Measurements from ENCODE around the gene EYS. TPM values are rescaled to one million over a fixed set of nuclear protein-coding genes. Genes with fewer than 3 reads are reported as not detected.

The EYS gene
- total and polyA plus RNA-seq, 9 of the 15 experiments (the other 6 are each of a cell fraction or from before 2014, with no cell fraction given) = 0.03 to 0.36 (median 0.10) TPM; not detected in 2

GRCh38 chr6:63968650-63969049 is 1738.4 kb downstream of the EYS start:
- no peaks in the 10 kb centered on the region for H4K20me1 ChIP-seq (replicated peaks; ENCODE audit: control insufficient read depth, insufficient read depth, low read length)
- ATAC-seq = no peak
- intact Hi-C loops (cut with micrococcal nuclease) = no loop called here
- H3K4me1 ChIP-seq (replicated peaks in 1 of 2; ENCODE audit: control insufficient read depth in 2 of 2, insufficient read depth in 2 of 2, low read length in 2 of 2) = no peaks in the 10 kb centered on the region
- no peak overlapping the region for H3K4me2 ChIP-seq (ENCODE audit: insufficient read depth, low read length)
- in situ Hi-C loops (cut with MboI) = no loop called here
- H3K27ac ChIP-seq (ENCODE audit: extremely low read depth, low read depth, low read length) = no peak overlapping the region
- no peak for FAIRE-seq
- WGBS (ENCODE audit: insufficient coverage, low coverage, missing lambda C conversion rate) = 0% methylated on average over 2 of the region's 2 CpGs
- H3K27me3 ChIP-seq (ENCODE audit: control insufficient read depth in 2 of 2, insufficient read depth in 2 of 2, low read length in 2 of 2) = no peaks in the 10 kb centered on the region
- no peak for TF ChIP-seq NFIX (CRISPR knock-in tag; IDR thresholded peaks at IDR 0.05; ENCODE audit: low read depth)
- H3K9me1 ChIP-seq (ENCODE audit: control insufficient read depth, insufficient read depth, low read length) = no peaks in the 10 kb centered on the region
- DNase-seq (ENCODE audit: extremely low read depth in 1 of 4, low spot score in 3 of 4) = no peak
- CTCF ChIA-PET (ENCODE audit: low intra/inter-chr PET ratio) = no interaction called here
- no peaks in the 10 kb centered on the region for H3K9me3 ChIP-seq (replicated peaks; ENCODE audit: control insufficient read depth, insufficient read depth, low read depth, low read length)
- no peak overlapping the region for H3K9ac ChIP-seq (ENCODE audit: insufficient read depth in 1 of 2, low read depth in 2 of 2, low read length in 2 of 2)
- no peak overlapping the region for H2AFZ ChIP-seq (ENCODE audit: low read depth, low read length)
- H3K79me2 ChIP-seq (ENCODE audit: control insufficient read depth, insufficient read depth, low read length) = no peaks in the 10 kb centered on the region
- no TSS peak for BruUV-seq (replicated peaks)
- H3K36me3 ChIP-seq (ENCODE audit: control insufficient read depth, insufficient read depth, low read length) = no peaks in the 10 kb centered on the region
- H3K4me3 ChIP-seq = no peak overlapping the region
- POLR2A ChIA-PET = no interaction called here

GRCh38 chr6:63964366-63964765 is 1742.7 kb downstream of the EYS start:
- FAIRE-seq = no peak
- ChIA-PET CTCF (ENCODE audit: low intra/inter-chr PET ratio) (no interaction called here), POLR2A (no interaction called here)

More at GRCh38 chr6:63964366-63964765, 1742.7 kb downstream of the EYS start:
- no peaks in the 10 kb centered on the region for H3K9me3 ChIP-seq (replicated peaks; ENCODE audit: control insufficient read depth, insufficient read depth, low read depth, low read length)
- H3K36me3 ChIP-seq (ENCODE audit: control insufficient read depth, insufficient read depth, low read length) = no peaks in the 10 kb centered on the region
- no peaks in the 10 kb centered on the region for H3K9me1 ChIP-seq (ENCODE audit: control insufficient read depth, insufficient read depth, low read length)
- intact Hi-C loops (cut with micrococcal nuclease) (no loop called here), in situ Hi-C loops (cut with MboI) (no loop called here)
- H3K27ac ChIP-seq (ENCODE audit: extremely low read depth, low read depth, low read length) = no peak overlapping the region
- DNase-seq (ENCODE audit: extremely low read depth in 1 of 4, low spot score in 3 of 4) (no peak), ATAC-seq (no peak)
- H3K9ac ChIP-seq (ENCODE audit: insufficient read depth in 1 of 2, low read depth in 2 of 2, low read length in 2 of 2) = no peak overlapping the region
- H3K4me1 ChIP-seq (replicated peaks in 1 of 2; ENCODE audit: control insufficient read depth in 2 of 2, insufficient read depth in 2 of 2, low read length in 2 of 2) = no peaks in the 10 kb centered on the region
- no peaks in the 10 kb centered on the region for H4K20me1 ChIP-seq (replicated peaks; ENCODE audit: control insufficient read depth, insufficient read depth, low read length)
- no peaks in the 10 kb centered on the region for H3K27me3 ChIP-seq (ENCODE audit: control insufficient read depth in 2 of 2, insufficient read depth in 2 of 2, low read length in 2 of 2)
- H3K4me3 ChIP-seq = no peak overlapping the region
- BruUV-seq (replicated peaks) = no TSS peak
- no peak overlapping the region for H3K4me2 ChIP-seq (ENCODE audit: insufficient read depth, low read length)
- no peak for TF ChIP-seq BCLAF1 (IDR thresholded peaks at IDR 0.05; ENCODE audit: borderline replicate concordance in 1 of 2, control insufficient read depth in 1 of 2, low read depth in 2 of 2, low read length in 1 of 2)
- no peak for TF ChIP-seq SFPQ (IDR thresholded peaks at IDR 0.05; ENCODE audit: low read depth, low read length)
- no peak for TF ChIP-seq RFX1 (IDR thresholded peaks at IDR 0.05)
- no peak for TF ChIP-seq ZNF224 (CRISPR knock-in tag; IDR thresholded peaks at IDR 0.05)
- no peak for TF ChIP-seq FOS (IDR thresholded peaks at IDR 0.05; ENCODE audit: extremely low read depth, insufficient read length)
- TF ChIP-seq POLR2G (IDR thresholded peaks at IDR 0.05; ENCODE audit: low read depth, low read length) = no peak
- TF ChIP-seq ZC3H8 (IDR thresholded peaks at IDR 0.05) = no peak
- H2AFZ ChIP-seq (ENCODE audit: low read depth, low read length) = no peak overlapping the region
- no peaks in the 10 kb centered on the region for H3K79me2 ChIP-seq (ENCODE audit: control insufficient read depth, insufficient read depth, low read length)
